WERI-Rb-1 (cell line): ENCODE measurements around the gene CEP72.
"Not testable (repeated sequence)": the region's sequence is repeated elsewhere in the genome, so short reads cannot be mapped to it uniquely, and the experiment has no call there.

Source experiments
- DNase-seq: peaks from one replicate; pipeline ENCODE4 v3.0.0-alpha.2; 2020
- H3K27ac ChIP-seq: fragments of 250-450 bp; sonication (Bioruptor Pico); 2 replicates; pipeline ENCODE4 v1.5.1; 2020; ENCODE audit warnings: mild to moderate bottlenecking, moderate library complexity
- H3K27me3 ChIP-seq: fragments of 250-450 bp; sonication (Bioruptor Pico); 2 replicates; pipeline ENCODE4 v1.5.1; 2021; ENCODE audit warnings: mild to moderate bottlenecking, low read depth, moderate library complexity; ENCODE audit not compliant: insufficient read depth, severe bottlenecking
- H3K36me3 ChIP-seq: fragments of 250-450 bp; sonication (Bioruptor Pico); 2 replicates; pipeline ENCODE4 v1.5.1; 2020; ENCODE audit warnings: mild to moderate bottlenecking, moderate library complexity
- H3K4me3 ChIP-seq: 2 replicates; pipeline ENCODE4 v1.5.1; 2011; ENCODE audit warnings: low read depth, mild to moderate bottlenecking, control low read depth, low read length
- H3K9me3 ChIP-seq: fragments of 250-450 bp; sonication (Bioruptor Pico); 2 replicates; pipeline ENCODE4 v1.5.1; 2021; ENCODE audit warnings: mild to moderate bottlenecking, moderate library complexity; ENCODE audit not compliant: severe bottlenecking
- TF ChIP-seq, protein P1 (sequence below): IDR thresholded peaks from 2 replicates; pipeline ENCODE4 v1.5.1; 2011; ENCODE audit warnings: low read depth, mild to moderate bottlenecking, control low read depth, inconsistent platforms, low read length

CEP72 gene

GRCh38 chr5:627840-628239, 15.7 kb downstream of the CEP72 start:
- DNase-seq = no peak
- no peaks in the 10 kb centered on the region for H3K27me3 ChIP-seq
- H3K4me3 ChIP-seq = no peak overlapping the region
- TF ChIP-seq, protein P1, sequence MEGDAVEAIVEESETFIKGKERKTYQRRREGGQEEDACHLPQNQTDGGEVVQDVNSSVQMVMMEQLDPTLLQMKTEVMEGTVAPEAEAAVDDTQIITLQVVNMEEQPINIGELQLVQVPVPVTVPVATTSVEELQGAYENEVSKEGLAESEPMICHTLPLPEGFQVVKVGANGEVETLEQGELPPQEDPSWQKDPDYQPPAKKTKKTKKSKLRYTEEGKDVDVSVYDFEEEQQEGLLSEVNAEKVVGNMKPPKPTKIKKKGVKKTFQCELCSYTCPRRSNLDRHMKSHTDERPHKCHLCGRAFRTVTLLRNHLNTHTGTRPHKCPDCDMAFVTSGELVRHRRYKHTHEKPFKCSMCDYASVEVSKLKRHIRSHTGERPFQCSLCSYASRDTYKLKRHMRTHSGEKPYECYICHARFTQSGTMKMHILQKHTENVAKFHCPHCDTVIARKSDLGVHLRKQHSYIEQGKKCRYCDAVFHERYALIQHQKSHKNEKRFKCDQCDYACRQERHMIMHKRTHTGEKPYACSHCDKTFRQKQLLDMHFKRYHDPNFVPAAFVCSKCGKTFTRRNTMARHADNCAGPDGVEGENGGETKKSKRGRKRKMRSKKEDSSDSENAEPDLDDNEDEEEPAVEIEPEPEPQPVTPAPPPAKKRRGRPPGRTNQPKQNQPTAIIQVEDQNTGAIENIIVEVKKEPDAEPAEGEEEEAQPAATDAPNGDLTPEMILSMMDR = no peak
- H3K27ac ChIP-seq = no peak overlapping the region
- H3K9me3 ChIP-seq = no peaks in the 10 kb centered on the region
- peaks cover 55% of the 10 kb centered on the region for H3K36me3 ChIP-seq

- not testable (repeated sequence) for DNase-seq, H3K9me3 ChIP-seq, H3K27ac ChIP-seq, H3K4me3 ChIP-seq, H3K27me3 ChIP-seq
- H3K36me3 ChIP-seq = peaks cover 52% of the 10 kb centered on the region
Measured at GRCh38 chr5:628351-629205, 16.4 kb downstream of the CEP72 start.

DNA sequence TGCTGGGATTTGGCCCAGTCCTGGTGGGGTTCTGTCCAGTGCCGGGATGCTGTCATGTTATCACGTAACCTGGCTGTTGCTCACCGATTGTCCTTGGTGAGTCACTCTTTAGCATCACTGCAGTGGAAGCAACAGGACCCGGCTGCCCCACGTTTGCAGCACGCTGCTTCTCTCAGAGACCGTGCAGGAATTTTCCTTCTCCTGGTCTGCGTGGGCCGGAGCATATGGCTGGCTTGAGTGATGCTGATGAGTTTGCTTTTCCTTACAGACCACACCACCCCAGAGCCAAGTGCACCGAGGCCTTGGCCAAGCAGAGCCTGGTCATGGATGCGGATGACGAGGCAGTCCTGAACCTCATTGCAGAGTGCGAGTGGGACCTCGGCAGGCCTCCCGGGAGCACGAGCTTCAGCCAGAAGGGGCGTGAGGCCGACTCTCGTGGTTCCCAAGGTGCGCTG, 21.4 kb downstream of the CEP72 start:
- TF ChIP-seq, protein P1 = no peak
- Histone ChIP-seq H3K27me3 (no peaks in the 10 kb centered on the region), H3K4me3 (no peak overlapping the region), H3K9me3 (no peaks in the 10 kb centered on the region), H3K27ac (no peak overlapping the region), H3K36me3 (peaks cover 56% of the 10 kb centered on the region)
- DNase-seq = peak; percentile 6

DNA sequence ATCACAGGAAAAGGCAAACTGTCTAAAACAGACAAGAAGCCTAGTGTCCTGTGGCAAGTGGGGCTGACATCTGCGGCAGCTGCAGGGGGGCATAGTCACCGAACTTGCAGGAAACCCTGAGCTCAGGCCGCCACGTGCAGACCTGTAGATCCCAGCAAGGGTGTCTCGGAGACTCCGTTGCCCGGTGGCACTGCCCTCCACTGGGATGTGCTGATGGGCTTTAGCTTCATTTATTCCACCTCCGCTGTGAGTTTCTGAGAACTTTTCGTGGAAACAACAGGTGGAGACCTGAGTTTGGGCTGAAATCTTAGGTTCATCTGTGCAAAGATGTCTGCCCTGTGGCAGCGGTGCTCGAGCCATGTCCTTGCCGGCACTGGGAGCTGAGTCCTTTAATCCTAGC, 22.1 kb downstream of the CEP72 start:
- TF ChIP-seq, protein P1 = no peak
- no peaks in the 10 kb centered on the region for H3K9me3 ChIP-seq
- H3K4me3 ChIP-seq = no peak overlapping the region
- peaks cover 58% of the 10 kb centered on the region for H3K36me3 ChIP-seq
- H3K27ac ChIP-seq = no peak overlapping the region
- no peaks in the 10 kb centered on the region for H3K27me3 ChIP-seq
- peak; percentile 3 for DNase-seq

DNA sequence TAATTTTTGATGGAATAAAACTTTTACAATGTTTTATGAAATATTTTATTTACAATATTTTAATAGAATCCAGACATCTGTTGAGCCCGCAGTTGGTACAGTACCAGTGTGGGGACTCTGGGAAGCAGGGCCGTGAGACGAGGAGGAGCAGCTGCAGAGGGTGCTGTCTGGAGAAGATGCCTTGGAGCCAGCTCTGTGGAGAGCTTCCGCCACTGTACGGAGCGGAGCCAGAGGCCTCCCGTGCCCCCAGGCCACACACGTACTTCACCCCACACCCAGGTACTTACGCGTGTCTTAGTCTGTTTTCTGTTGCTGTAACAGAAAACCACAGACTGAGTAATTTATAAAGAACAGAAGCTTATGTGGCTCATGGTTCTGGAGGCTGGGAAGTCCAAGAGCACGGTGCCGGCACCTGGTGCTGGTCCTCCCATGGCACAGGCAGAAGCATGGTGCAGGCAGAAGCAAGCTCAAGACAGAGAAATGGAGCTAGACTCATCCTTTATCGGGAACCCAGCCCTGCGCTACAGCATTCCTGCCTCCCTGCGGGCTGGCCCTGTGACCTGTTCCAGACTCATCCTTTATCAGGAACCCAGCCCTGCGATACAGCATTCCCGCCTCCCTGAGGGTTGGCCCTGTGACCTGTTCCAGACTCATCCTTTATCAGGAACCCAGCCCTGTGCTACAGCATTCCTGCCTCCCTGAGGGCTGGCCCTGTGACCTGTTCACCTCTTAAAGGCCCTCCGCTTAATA, 23.3 kb downstream of the CEP72 start:
- no peak overlapping the region for H3K27ac ChIP-seq
- TF ChIP-seq, protein P1 = no peak
- H3K36me3 ChIP-seq = peaks cover 71% of the 10 kb centered on the region
- DNase-seq = peak; percentile 3
- no peaks in the 10 kb centered on the region for H3K27me3 ChIP-seq
- no peaks in the 10 kb centered on the region for H3K9me3 ChIP-seq
- H3K4me3 ChIP-seq = no peak overlapping the region

DNA sequence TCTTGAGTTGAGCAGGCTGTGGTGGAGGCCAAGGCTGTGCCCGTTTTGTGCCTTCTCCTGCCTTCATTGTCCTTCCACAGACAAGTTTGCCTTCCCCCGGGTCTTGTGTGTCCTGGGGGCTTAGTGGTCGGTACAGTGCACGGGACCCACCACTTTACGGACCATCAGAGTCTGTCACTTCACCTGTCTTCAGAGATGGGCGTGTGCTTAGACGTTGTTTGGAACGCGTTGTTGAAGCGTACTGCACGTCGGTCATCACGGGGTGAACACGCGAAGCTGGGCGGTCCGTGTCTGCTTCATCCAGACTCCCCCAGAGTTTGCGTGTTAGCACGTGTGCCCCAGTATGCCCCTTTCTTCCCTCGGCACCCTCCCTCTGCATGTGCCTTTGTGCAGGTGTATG, 24.8 kb downstream of the CEP72 start:
- Histone ChIP-seq H3K36me3 (peaks cover 82% of the 10 kb centered on the region), H3K27me3 (no peaks in the 10 kb centered on the region), H3K4me3 (no peak overlapping the region), H3K9me3 (no peaks in the 10 kb centered on the region), H3K27ac (no peak overlapping the region)
- peak; percentile 6 for DNase-seq
- TF ChIP-seq, protein P1 = no peak
